ENCODE measurements around the gene SORCS2. TPM values are rescaled to one million over a fixed set of nuclear protein-coding genes. Genes with fewer than 3 reads are reported as not detected.

Gene SORCS2
- total RNA-seq, 2 experiments from 2014 or later = 0.07 TPM

GRCh38 chr4:7625071-7625470 is 432.7 kb downstream of the SORCS2 start:
- CTCF ChIA-PET = no interaction called here
- POLR2A ChIA-PET = no interaction called here

GRCh38 chr4:7626531-7626930 is 434.2 kb downstream of the SORCS2 start:
- H3K36me3 Mint-ChIP-seq = no peaks in the 10 kb centered on the region
- no peak overlapping the region for H3K4me3 Mint-ChIP-seq
- POLR2A ChIA-PET = no interaction called here
- DNase-seq = no peak
- H3K27me3 Mint-ChIP-seq = peaks cover 6% of the 10 kb centered on the region
- intact Hi-C loops (cut with micrococcal nuclease) = no loop called here
- no peak overlapping the region for H3K27ac Mint-ChIP-seq
- peaks cover 5% of the 10 kb centered on the region for H3K9me3 Mint-ChIP-seq
- CTCF ChIA-PET = no interaction called here
- no peaks in the 10 kb centered on the region for H3K4me1 Mint-ChIP-seq (ENCODE audit: low read depth)

More at GRCh38 chr4:7625071-7625470, 432.7 kb downstream of the SORCS2 start:
- Mint-ChIP-seq H3K9me3 (peaks cover 5% of the 10 kb centered on the region), H3K27ac (no peak overlapping the region), H3K27me3 (peaks cover 10% of the 10 kb centered on the region), H3K4me1 (ENCODE audit: low read depth) (no peaks in the 10 kb centered on the region), H3K36me3 (no peaks in the 10 kb centered on the region), H3K4me3 (no peak overlapping the region)
- DNase-seq = no peak
- intact Hi-C loops (cut with micrococcal nuclease) = no loop called here

- POLR2A ChIA-PET = no interaction called here
- CTCF ChIA-PET = no interaction called here
- no peak overlapping the region for H3K4me3 Mint-ChIP-seq
These were observed 435.2 kb downstream of the SORCS2 start for GRCh38 chr4:7627251-7628250.

GRCh38 chr4:7628432-7628831 is 436.1 kb downstream of the SORCS2 start:
- ChIA-PET POLR2A (no interaction called here), CTCF (no interaction called here)
- H3K9me3 Mint-ChIP-seq = peaks cover 5% of the 10 kb centered on the region
- no peaks in the 10 kb centered on the region for H3K36me3 Mint-ChIP-seq
- H3K27me3 Mint-ChIP-seq = peaks cover 6% of the 10 kb centered on the region
- no peak for DNase-seq
- intact Hi-C loops (cut with micrococcal nuclease) = no loop called here
- no peaks in the 10 kb centered on the region for H3K4me1 Mint-ChIP-seq (ENCODE audit: low read depth)
- no peak overlapping the region for H3K27ac Mint-ChIP-seq
- no peak overlapping the region for H3K4me3 Mint-ChIP-seq

More at GRCh38 chr4:7627251-7628250, 435.2 kb downstream of the SORCS2 start:
- DNase-seq = no peak
- Mint-ChIP-seq H3K4me1 (ENCODE audit: low read depth) (no peaks in the 10 kb centered on the region), H3K36me3 (no peaks in the 10 kb centered on the region), H3K27me3 (peaks cover 8% of the 10 kb centered on the region), H3K9me3 (peaks cover 5% of the 10 kb centered on the region), H3K27ac (no peak overlapping the region)
- intact Hi-C loops (cut with micrococcal nuclease) = no loop called here

- Mint-ChIP-seq H3K27ac (no peak overlapping the region), H3K36me3 (no peaks in the 10 kb centered on the region), H3K27me3 (peaks cover 8% of the 10 kb centered on the region), H3K4me3 (no peak overlapping the region), H3K4me1 (ENCODE audit: low read depth) (peaks cover 2% of the 10 kb centered on the region), H3K9me3 (peaks cover 5% of the 10 kb centered on the region)
- ChIA-PET CTCF (no interaction called here), POLR2A (no interaction called here)
- intact Hi-C loops (cut with micrococcal nuclease) = no loop called here
- DNase-seq = no peak
These were observed 437.3 kb downstream of the SORCS2 start for GRCh38 chr4:7629501-7630254.

GRCh38 chr4:7630568-7631287 is 438.4 kb downstream of the SORCS2 start:
- no peak for DNase-seq
- CTCF ChIA-PET = no interaction called here
- H3K4me1 Mint-ChIP-seq (ENCODE audit: low read depth) = peaks cover 9% of the 10 kb centered on the region
- peaks cover 8% of the 10 kb centered on the region for H3K27me3 Mint-ChIP-seq
- peaks cover 5% of the 10 kb centered on the region for H3K9me3 Mint-ChIP-seq
- POLR2A ChIA-PET = no interaction called here
- no peak overlapping the region for H3K27ac Mint-ChIP-seq
- no peaks in the 10 kb centered on the region for H3K36me3 Mint-ChIP-seq
- intact Hi-C loops (cut with micrococcal nuclease) = no loop called here
- no peak overlapping the region for H3K4me3 Mint-ChIP-seq

GRCh38 chr4:7631288-7632014 is 439.1 kb downstream of the SORCS2 start:
- POLR2A ChIA-PET = no interaction called here
- Mint-ChIP-seq H3K4me1 (ENCODE audit: low read depth) (peaks cover 9% of the 10 kb centered on the region), H3K27me3 (peaks cover 8% of the 10 kb centered on the region), H3K27ac (no peak overlapping the region), H3K9me3 (peaks cover 5% of the 10 kb centered on the region), H3K36me3 (no peaks in the 10 kb centered on the region), H3K4me3 (no peak overlapping the region)
- CTCF ChIA-PET = no interaction called here
- DNase-seq = no peak
- intact Hi-C loops (cut with micrococcal nuclease) = no loop called here

GRCh38 chr4:7632341-7632740 is 440.0 kb downstream of the SORCS2 start:
- ChIA-PET CTCF (no interaction called here), POLR2A (no interaction called here)

GRCh38 chr4:7632971-7633370 is 440.6 kb downstream of the SORCS2 start:
- Mint-ChIP-seq H3K4me1 (ENCODE audit: low read depth) (peaks cover 9% of the 10 kb centered on the region), H3K9me3 (peaks cover 5% of the 10 kb centered on the region), H3K27me3 (peaks cover 8% of the 10 kb centered on the region), H3K36me3 (no peaks in the 10 kb centered on the region), H3K27ac (no peak overlapping the region), H3K4me3 (no peak overlapping the region)
- no peak for DNase-seq
- ChIA-PET POLR2A (no interaction called here), CTCF (no interaction called here)
- intact Hi-C loops (cut with micrococcal nuclease) = no loop called here

More at GRCh38 chr4:7632341-7632740, 440.0 kb downstream of the SORCS2 start:
- no peak for DNase-seq
- intact Hi-C loops (cut with micrococcal nuclease) = no loop called here
- Mint-ChIP-seq H3K4me3 (no peak overlapping the region), H3K4me1 (ENCODE audit: low read depth) (peaks cover 9% of the 10 kb centered on the region), H3K27me3 (peaks cover 8% of the 10 kb centered on the region), H3K27ac (no peak overlapping the region), H3K36me3 (no peaks in the 10 kb centered on the region), H3K9me3 (peaks cover 5% of the 10 kb centered on the region)

GRCh38 chr4:7634661-7635251 is 442.4 kb downstream of the SORCS2 start:
- CTCF ChIA-PET = no interaction called here
- Mint-ChIP-seq H3K4me1 (ENCODE audit: low read depth) (peaks cover 9% of the 10 kb centered on the region), H3K4me3 (no peak overlapping the region), H3K27me3 (peaks cover 8% of the 10 kb centered on the region), H3K36me3 (no peaks in the 10 kb centered on the region), H3K9me3 (peaks cover 2% of the 10 kb centered on the region), H3K27ac (no peak overlapping the region)
- intact Hi-C loops (cut with micrococcal nuclease) = no loop called here
- DNase-seq = no peak
- POLR2A ChIA-PET = no interaction called here

- Mint-ChIP-seq H3K9me3 (no peaks in the 10 kb centered on the region), H3K4me3 (no peak overlapping the region), H3K4me1 (ENCODE audit: low read depth) (peaks cover 9% of the 10 kb centered on the region), H3K27me3 (peaks cover 8% of the 10 kb centered on the region), H3K27ac (no peak overlapping the region), H3K36me3 (no peaks in the 10 kb centered on the region)
- no peak for DNase-seq
- intact Hi-C loops (cut with micrococcal nuclease) = no loop called here
- ChIA-PET POLR2A (no interaction called here), CTCF (no interaction called here)
These were observed 443.3 kb downstream of the SORCS2 start for GRCh38 chr4:7635445-7636239.

Measured in activated CD4-positive, alpha-beta memory T cell treated with anti-CD3 and anti-CD28 coated beads for 36 hours (primary cell).